SJCRH30 (cell line): ENCODE measurements around the gene PRRT3. TPM values are rescaled to one million over a fixed set of nuclear protein-coding genes. Genes with fewer than 3 reads are reported as not detected.
"Not testable (repeated sequence)": the region's sequence is repeated elsewhere in the genome, so short reads cannot be mapped to it uniquely, and the experiment has no call there.

Experiments
- DNase-seq, 2 experiments: peaks; one replicate each; pipeline ENCODE4 v3.0.0-alpha.2; 2015 to 2020
- H3K27ac ChIP-seq: fragments of 250-450 bp; sonication (Bioruptor Pico); 2 replicates; pipeline ENCODE4 v1.5.1; 2020; ENCODE audit warnings: mild to moderate bottlenecking, moderate library complexity
- H3K27me3 ChIP-seq: fragments of 250-450 bp; sonication (Bioruptor Pico); 2 replicates; pipeline ENCODE4 v1.5.1; 2020; ENCODE audit warnings: mild to moderate bottlenecking, moderate library complexity
- H3K36me3 ChIP-seq: fragments of 250-450 bp; sonication (Bioruptor Pico); 2 replicates; pipeline ENCODE4 v1.5.1; 2020; ENCODE audit warnings: mild to moderate bottlenecking, moderate library complexity
- H3K4me1 ChIP-seq: fragments of 250-450 bp; sonication (Bioruptor Pico); 2 replicates; pipeline ENCODE4 v1.5.1; 2020; ENCODE audit warnings: mild to moderate bottlenecking, moderate library complexity
- H3K4me3 ChIP-seq: fragments of 250-450 bp; sonication (Bioruptor Pico); 2 replicates; pipeline ENCODE4 v1.5.1; 2020; ENCODE audit warnings: mild to moderate bottlenecking, moderate library complexity
- H3K9me3 ChIP-seq: fragments of 250-450 bp; sonication (Bioruptor Pico); replicated peaks from 2 replicates; pipeline ENCODE4 v1.5.1; 2020; ENCODE audit warnings: mild to moderate bottlenecking, moderate library complexity
- total RNA-seq: library from RNA; depleted of rRNA; stranded (reverse); fragments of >200 nt; shearing (Covaris generic); gene quantifications from 2 replicates; pipeline ENCODE4 v1.2.3, GENCODE V29; 2014; rRNA removed

The PRRT3 gene
- total RNA-seq, 1 experiment from 2014 or later = 2.1 TPM

- Histone ChIP-seq H3K4me3 (no peak within 1 kb of the TSS), H3K4me1 (peaks cover 6% of the 10 kb centered on the region; the same call in 1 of the 2 replicates), H3K36me3 (no peaks in the 10 kb centered on the region), H3K27ac (no peak within 1 kb of the TSS), H3K27me3 (0 out of 2 replicates have a peak, but pooled peaks cover 7% of the 10 kb centered on the region), H3K9me3 (no peaks in the 10 kb centered on the region)
- DNase-seq = no peak
Measured at GRCh38 chr3:9902372-9903237, 49.6 kb downstream of the PRRT3 start, which contains the start of gene IL17RE. IL17RE (plus strand) TSS chr3:9902848; CDS start chr3:9902933, 85 bp downstream.

DNA sequence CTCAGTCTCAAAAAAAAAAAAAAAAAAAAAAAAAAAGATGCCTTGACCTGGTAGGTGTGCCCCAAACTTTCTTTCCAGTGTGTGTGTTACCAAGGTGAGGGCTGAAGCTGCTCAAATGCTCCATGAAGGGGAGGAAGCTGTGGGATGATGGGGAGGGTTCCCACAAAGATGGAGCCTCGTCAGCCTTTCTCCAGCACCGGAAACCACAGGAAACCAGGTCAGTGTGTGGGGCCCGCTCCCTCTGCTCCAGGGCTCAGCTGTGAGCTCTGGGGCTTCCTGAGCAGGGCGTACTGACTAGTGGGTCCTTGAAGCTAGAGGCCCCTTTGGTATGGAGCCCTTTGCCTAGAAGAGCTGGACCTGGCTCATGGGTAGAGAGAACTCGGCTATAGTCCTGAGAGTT lies 50.2 kb downstream of the PRRT3 start:
- Histone ChIP-seq H3K4me3 (no peak overlapping the region), H3K27me3 (0 out of 2 replicates have a peak, but pooled peaks cover 7% of the 10 kb centered on the region), H3K36me3 (no peaks in the 10 kb centered on the region), H3K9me3 (no peaks in the 10 kb centered on the region), H3K4me1 (peaks cover 6% of the 10 kb centered on the region; the same call in 1 of the 2 replicates), H3K27ac (no peak overlapping the region)
- no peak for DNase-seq

GRCh38 chr3:9900965-9901415 lies 51.2 kb downstream of the PRRT3 start:
- not testable (repeated sequence) for H3K4me3 ChIP-seq, H3K27ac ChIP-seq, H3K9me3 ChIP-seq, H3K4me1 ChIP-seq, H3K27me3 ChIP-seq, DNase-seq, H3K36me3 ChIP-seq

DNA sequence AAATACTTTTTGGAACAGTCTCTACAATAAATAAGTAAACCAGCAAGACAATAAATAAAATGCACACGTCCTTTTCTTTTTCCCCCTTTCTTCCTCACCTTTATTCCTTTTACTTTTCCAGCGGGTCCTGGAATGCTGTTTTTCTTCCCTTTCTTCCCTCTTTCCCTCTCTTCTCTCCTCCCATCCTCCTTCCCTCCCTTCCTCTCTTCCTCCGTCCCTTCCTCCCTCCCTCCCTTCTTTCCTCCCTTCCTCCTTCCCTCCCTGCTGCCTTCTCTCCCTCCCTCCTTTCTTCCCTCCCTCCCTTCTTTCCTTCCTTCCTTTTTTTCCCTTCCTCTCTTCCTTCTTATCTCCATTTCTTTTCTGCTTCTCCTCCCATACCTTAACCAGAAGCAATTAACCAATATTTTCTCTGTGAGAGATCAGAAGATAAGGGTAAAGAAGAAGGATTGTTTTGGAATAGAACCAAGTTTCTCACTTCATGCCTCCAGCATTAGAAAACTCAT lies 52.9 kb downstream of the PRRT3 start:
- Histone ChIP-seq H3K9me3 (no peaks in the 10 kb centered on the region), H3K27me3 (0 out of 2 replicates have a peak, but pooled peaks cover 7% of the 10 kb centered on the region), H3K4me3 (no peak overlapping the region), H3K4me1 (peaks cover 6% of the 10 kb centered on the region; the same call in 1 of the 2 replicates), H3K27ac (no peak overlapping the region), H3K36me3 (no peaks in the 10 kb centered on the region)
- no peak for DNase-seq

DNA sequence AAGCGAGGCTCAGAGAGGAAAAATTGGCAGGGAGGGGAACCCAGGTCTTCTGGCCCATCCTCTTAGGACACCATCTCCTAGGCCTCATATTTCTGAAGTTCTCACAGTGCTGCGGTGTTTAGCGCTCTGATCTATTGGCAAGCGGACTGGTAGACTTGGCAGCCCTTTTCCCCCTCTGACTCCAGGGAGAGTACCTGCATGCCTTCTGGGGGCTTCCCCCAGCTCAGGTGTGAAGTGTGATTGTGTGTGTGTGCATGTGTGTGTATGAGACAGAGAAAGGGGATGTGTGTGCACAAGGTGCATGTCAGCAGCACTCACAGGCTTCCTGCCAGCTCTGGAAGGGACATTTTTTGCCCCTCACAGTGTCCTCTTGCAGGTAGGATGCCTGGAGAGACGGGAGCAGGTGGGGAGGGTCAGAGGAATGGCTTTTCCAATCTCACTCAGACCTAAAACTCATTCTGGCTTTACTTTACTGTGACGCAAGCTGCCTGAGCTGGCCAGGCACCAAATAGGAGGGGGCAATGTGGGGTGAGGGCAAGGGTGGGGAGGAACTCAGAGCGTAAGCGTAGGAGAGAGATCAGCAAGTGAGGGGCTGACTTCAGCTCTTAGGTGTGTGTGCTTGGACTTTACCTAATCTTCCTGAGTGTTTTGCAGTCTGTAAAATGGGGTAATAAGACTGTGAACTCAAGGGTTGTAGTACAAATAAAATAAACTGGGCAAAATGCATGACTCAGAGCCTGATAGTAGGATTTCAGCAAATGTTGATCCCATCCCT lies 53.6 kb downstream of the PRRT3 start:
- no peaks in the 10 kb centered on the region for H3K9me3 ChIP-seq
- H3K4me3 ChIP-seq = no peak overlapping the region
- no peaks in the 10 kb centered on the region for H3K36me3 ChIP-seq
- peaks cover 6% of the 10 kb centered on the region; the same call in 1 of the 2 replicates for H3K4me1 ChIP-seq
- 0 out of 2 replicates have a peak, but pooled peaks cover 3% of the 10 kb centered on the region for H3K27me3 ChIP-seq
- no peak for DNase-seq
- no peak overlapping the region for H3K27ac ChIP-seq

- no peak overlapping the region for H3K27ac ChIP-seq
- no peak for DNase-seq
- H3K9me3 ChIP-seq = no peaks in the 10 kb centered on the region
- no peak overlapping the region for H3K4me3 ChIP-seq
- peaks cover 6% of the 10 kb centered on the region; the same call in 1 of the 2 replicates for H3K4me1 ChIP-seq
- H3K27me3 ChIP-seq = no peaks in the 10 kb centered on the region
- peaks cover 6% of the 10 kb centered on the region for H3K36me3 ChIP-seq
Measured at GRCh38 chr3:9897408-9898372, 54.5 kb downstream of the PRRT3 start.

- H3K4me3 ChIP-seq, H3K9me3 ChIP-seq, H3K27me3 ChIP-seq, H3K4me1 ChIP-seq, DNase-seq, H3K27ac ChIP-seq: not testable (repeated sequence)
- H3K36me3 ChIP-seq = peaks cover 10% of the 10 kb centered on the region
Measured at GRCh38 chr3:9896755-9897407, 55.3 kb downstream of the PRRT3 start.

DNA sequence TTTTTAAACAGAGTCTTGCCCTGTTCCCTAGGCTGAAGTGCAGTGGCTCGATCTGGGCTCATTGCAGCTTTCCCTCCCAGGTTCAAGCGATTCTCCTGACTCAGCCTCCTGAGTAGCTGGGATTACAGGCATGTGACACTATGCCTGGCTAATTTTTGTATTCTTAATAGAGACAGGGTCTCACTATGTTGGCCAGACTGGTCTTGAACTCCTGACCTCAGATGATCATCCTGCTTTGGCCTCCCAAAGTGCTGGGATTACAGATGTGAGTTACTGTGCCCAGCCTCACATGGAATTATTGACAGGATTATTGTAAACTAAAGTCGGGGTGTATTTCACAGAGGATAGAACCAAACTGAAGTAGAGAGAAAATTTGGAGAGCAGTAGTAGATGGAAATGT lies 56.5 kb downstream of the PRRT3 start:
- H3K4me3 ChIP-seq, DNase-seq, H3K9me3 ChIP-seq, H3K27ac ChIP-seq, H3K4me1 ChIP-seq, H3K27me3 ChIP-seq: not testable (repeated sequence)
- peaks cover 14% of the 10 kb centered on the region for H3K36me3 ChIP-seq

Other genes starting within 250 kb of the PRRT3 start
- gene CPNE9, start 248.6 kb downstream of the PRRT3 start, total RNA-seq = 0.06 TPM in 1 of 2 replicates, not detected in the other
- 22.0 and 23.4 TPM in 2 replicates for gene BRPF1, start 220.7 kb downstream of the PRRT3 start, total RNA-seq
- 32.2 and 35.0 TPM in 2 replicates for gene OGG1, start 202.5 kb downstream of the PRRT3 start, total RNA-seq
- gene CAMK1, start 182.5 kb downstream of the PRRT3 start, total RNA-seq = 5.8 TPM in 2 replicates
- 58.5 and 59.3 TPM in 2 replicates for gene TADA3, start 159.9 kb downstream of the PRRT3 start, total RNA-seq
- gene ARPC4, start 159.3 kb downstream of the PRRT3 start, total RNA-seq = 87.4 and 96.9 TPM in 2 replicates
- gene TTLL3, start 142.1 kb downstream of the PRRT3 start, total RNA-seq = 7.0 and 14.9 TPM in 2 replicates
- 30.0 and 34.0 TPM in 2 replicates for gene RPUSD3, start 108.4 kb downstream of the PRRT3 start, total RNA-seq
- not detected in 2 replicates for gene CIDEC, start 72.2 kb downstream of the PRRT3 start, total RNA-seq
- gene JAGN1, start 61.8 kb downstream of the PRRT3 start, total RNA-seq = 40.3 and 41.0 TPM in 2 replicates
- 0.05 and 0.12 TPM in 2 replicates for gene IL17RE, start 49.6 kb downstream of the PRRT3 start, total RNA-seq
- gene IL17RC, start 35.3 kb downstream of the PRRT3 start, total RNA-seq = 4.0 and 6.8 TPM in 2 replicates
- 8.1 and 8.3 TPM in 2 replicates for gene CRELD1, start 18.6 kb downstream of the PRRT3 start, total RNA-seq
- gene EMC3, start 34.4 kb upstream of the PRRT3 start, total RNA-seq = 68.5 and 68.9 TPM in 2 replicates
- 31.1 and 39.0 TPM in 2 replicates for gene FANCD2, start 74.0 kb upstream of the PRRT3 start, total RNA-seq
- gene FANCD2OS, start 155.8 kb upstream of the PRRT3 start, total RNA-seq = not detected in 2 replicates
- gene BRK1, start 163.3 kb upstream of the PRRT3 start, total RNA-seq = 115 and 119 TPM in 2 replicates
- gene VHL, start 189.4 kb upstream of the PRRT3 start, total RNA-seq = 58.3 and 63.8 TPM in 2 replicates
- gene IRAK2, start 212.5 kb upstream of the PRRT3 start, total RNA-seq = 8.1 TPM in 2 replicates